ENCODE results near the gene KREMEN2. TPM values are rescaled to one million over a fixed set of nuclear protein-coding genes. Genes with fewer than 3 reads are reported as not detected.

Gene KREMEN2
- total RNA-seq, 1 experiment from 2014 or later: 7.5 TPM

GRCh38 chr16:3017344-3017743 lies 53.3 kb downstream of the KREMEN2 start (continued):
- 0 out of 2 replicates have a peak, but pooled peaks have one; percentile 27 for TF ChIP-seq TCF7 (CRISPR knock-in tag; IDR thresholded peaks at IDR 0.05; ENCODE audit: low read depth)

Other genes with a start within 250 kb of the KREMEN2 start
- 5.1 to 5.4 TPM (median 5.1 TPM) in 3 replicates for gene PRSS27, start 244.1 kb upstream of the KREMEN2 start, total RNA-seq (2021)
- 769 to 823 TPM (median 815 TPM) in 3 replicates for gene SRRM2, start 211.6 kb upstream of the KREMEN2 start, total RNA-seq (2021)
- gene ELOB, start 187.0 kb upstream of the KREMEN2 start, total RNA-seq (2021): 252 to 267 TPM (median 267 TPM) in 3 replicates
- gene PRSS33, start 176.7 kb upstream of the KREMEN2 start, total RNA-seq (2021): 0.18 to 0.44 TPM (median 0.24 TPM) in 3 replicates
- gene PRSS41, start 165.8 kb upstream of the KREMEN2 start, total RNA-seq (2021): not detected in 3 replicates
- 1.2 to 1.5 TPM (median 1.4 TPM) in 3 replicates for gene PRSS21, start 147.0 kb upstream of the KREMEN2 start, total RNA-seq (2021)
- gene ZG16B, start 134.0 kb upstream of the KREMEN2 start, total RNA-seq (2021): not detected in 3 replicates
- 2.3 to 3.9 TPM (median 3.0 TPM) in 3 replicates for gene PRSS22, start 106.1 kb upstream of the KREMEN2 start, total RNA-seq (2021)
- gene FLYWCH2, start 81.1 kb upstream of the KREMEN2 start, total RNA-seq (2021): 19.7 to 25.0 TPM (median 20.7 TPM) in 3 replicates
- 27.2 to 34.2 TPM (median 32.6 TPM) in 3 replicates for gene FLYWCH1, start 52.3 kb upstream of the KREMEN2 start, total RNA-seq (2021)
- 21.1 to 32.4 TPM (median 21.5 TPM) in 3 replicates for gene PAQR4, start 5.1 kb downstream of the KREMEN2 start, total RNA-seq (2021)
- gene PKMYT1, start 16.2 kb downstream of the KREMEN2 start, total RNA-seq (2021): 102 to 120 TPM (median 113 TPM) in 3 replicates
- gene CLDN9, start 48.6 kb downstream of the KREMEN2 start, total RNA-seq (2021): 0.87 to 1.1 TPM (median 0.92 TPM) in 3 replicates
- gene CLDN6, start 53.9 kb downstream of the KREMEN2 start, total RNA-seq (2021): 746 to 778 TPM (median 775 TPM) in 3 replicates
- gene TNFRSF12A, start 56.1 kb downstream of the KREMEN2 start, total RNA-seq (2021): 78.9 to 87.0 TPM (median 79.5 TPM) in 3 replicates
- gene HCFC1R1, start 59.7 kb downstream of the KREMEN2 start, total RNA-seq (2021): 76.0 to 84.0 TPM (median 83.2 TPM) in 3 replicates
- gene THOC6, start 59.8 kb downstream of the KREMEN2 start, total RNA-seq (2021): 76.5 to 94.2 TPM (median 88.7 TPM) in 3 replicates
- gene BICDL2, start 72.7 kb downstream of the KREMEN2 start, total RNA-seq (2021): 27.3 to 28.5 TPM (median 28.2 TPM) in 3 replicates
- gene MMP25, start 82.3 kb downstream of the KREMEN2 start, total RNA-seq (2021): 41.2 to 49.0 TPM (median 43.3 TPM) in 3 replicates
- 3.5 to 4.7 TPM (median 3.6 TPM) in 3 replicates for gene IL32, start 101.4 kb downstream of the KREMEN2 start, total RNA-seq (2021)
- 263 to 286 TPM (median 271 TPM) in 3 replicates for gene ZSCAN10, start 135.0 kb downstream of the KREMEN2 start, total RNA-seq (2021)
- gene ZNF205, start 148.3 kb downstream of the KREMEN2 start, total RNA-seq (2021): 17.7 to 22.7 TPM (median 21.3 TPM) in 3 replicates
- 8.9 to 11.6 TPM (median 10.3 TPM) in 3 replicates for gene ZNF213, start 170.8 kb downstream of the KREMEN2 start, total RNA-seq (2021)
- gene OR1F1, start 223.9 kb downstream of the KREMEN2 start, total RNA-seq (2021): 0.27 to 0.46 TPM (median 0.44 TPM) in 3 replicates